Measurements from ENCODE around the gene MYH10. TPM values are rescaled to one million over a fixed set of nuclear protein-coding genes. Genes with fewer than 3 reads are reported as not detected.

The MYH10 gene
- total RNA-seq, 3 donors from 2014 or later, result 4.3 to 23.8 (median 10.1) TPM

DNA sequence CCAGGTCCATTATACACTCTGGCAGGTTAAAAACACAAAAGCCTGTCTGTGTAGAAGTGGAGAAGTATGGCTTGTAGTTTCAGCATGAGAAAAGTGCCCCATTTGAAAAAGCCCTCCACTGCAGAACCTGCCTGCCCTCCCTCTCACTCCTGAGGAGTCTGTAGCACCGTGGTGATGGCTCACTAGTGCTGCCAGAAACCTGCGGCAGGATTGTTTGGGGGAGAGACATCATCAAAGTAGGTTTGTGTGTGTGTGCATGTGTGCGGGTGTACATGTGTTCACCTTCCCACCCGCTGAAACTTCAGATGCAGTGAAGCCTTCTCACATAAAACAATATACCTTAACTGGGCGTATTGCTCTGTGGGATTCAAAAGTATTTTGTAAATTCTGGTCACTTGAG is 168.0 kb downstream of the MYH10 start:
- Histone ChIP-seq H3K4me3 (no peak overlapping the region), H3K36me3 (ENCODE audit: low read depth) (peaks cover 5% of the 10 kb centered on the region), H3K9me3 (no peaks in the 10 kb centered on the region), H3K4me1 (ENCODE audit: low read depth) (no peaks in the 10 kb centered on the region)
- ATAC-seq, result no peak
- TF ChIP-seq, protein P1, sequence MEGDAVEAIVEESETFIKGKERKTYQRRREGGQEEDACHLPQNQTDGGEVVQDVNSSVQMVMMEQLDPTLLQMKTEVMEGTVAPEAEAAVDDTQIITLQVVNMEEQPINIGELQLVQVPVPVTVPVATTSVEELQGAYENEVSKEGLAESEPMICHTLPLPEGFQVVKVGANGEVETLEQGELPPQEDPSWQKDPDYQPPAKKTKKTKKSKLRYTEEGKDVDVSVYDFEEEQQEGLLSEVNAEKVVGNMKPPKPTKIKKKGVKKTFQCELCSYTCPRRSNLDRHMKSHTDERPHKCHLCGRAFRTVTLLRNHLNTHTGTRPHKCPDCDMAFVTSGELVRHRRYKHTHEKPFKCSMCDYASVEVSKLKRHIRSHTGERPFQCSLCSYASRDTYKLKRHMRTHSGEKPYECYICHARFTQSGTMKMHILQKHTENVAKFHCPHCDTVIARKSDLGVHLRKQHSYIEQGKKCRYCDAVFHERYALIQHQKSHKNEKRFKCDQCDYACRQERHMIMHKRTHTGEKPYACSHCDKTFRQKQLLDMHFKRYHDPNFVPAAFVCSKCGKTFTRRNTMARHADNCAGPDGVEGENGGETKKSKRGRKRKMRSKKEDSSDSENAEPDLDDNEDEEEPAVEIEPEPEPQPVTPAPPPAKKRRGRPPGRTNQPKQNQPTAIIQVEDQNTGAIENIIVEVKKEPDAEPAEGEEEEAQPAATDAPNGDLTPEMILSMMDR (IDR thresholded peaks at IDR 0.05), result no peak
- no peak for DNase-seq
- intact Hi-C loops (cut with DNase I, micrococcal nuclease), result no loop called here

DNA sequence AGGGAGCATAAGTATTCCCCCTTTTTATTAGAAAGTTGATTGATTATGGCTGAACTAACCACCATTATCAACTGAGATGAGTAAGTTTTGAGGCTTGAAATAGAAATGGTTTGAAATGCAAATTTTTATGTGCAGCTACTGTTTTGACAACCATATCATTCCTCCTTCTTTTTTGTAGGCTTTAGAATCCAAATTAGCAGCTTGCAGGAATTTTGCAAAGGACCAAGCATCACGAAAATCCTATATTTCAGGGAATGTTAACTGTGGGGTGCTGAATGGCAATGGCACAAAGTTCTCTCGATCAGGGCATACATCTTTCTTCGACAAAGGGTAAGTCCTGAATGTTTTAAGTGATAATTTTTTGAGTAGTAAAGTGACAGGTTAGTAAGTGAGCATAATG is 170.7 kb downstream of the MYH10 start:
- no peak for ATAC-seq
- TF ChIP-seq, protein P1 (IDR thresholded peaks at IDR 0.05), result no peak
- H3K4me1 ChIP-seq (ENCODE audit: low read depth), result no peaks in the 10 kb centered on the region

DNA sequence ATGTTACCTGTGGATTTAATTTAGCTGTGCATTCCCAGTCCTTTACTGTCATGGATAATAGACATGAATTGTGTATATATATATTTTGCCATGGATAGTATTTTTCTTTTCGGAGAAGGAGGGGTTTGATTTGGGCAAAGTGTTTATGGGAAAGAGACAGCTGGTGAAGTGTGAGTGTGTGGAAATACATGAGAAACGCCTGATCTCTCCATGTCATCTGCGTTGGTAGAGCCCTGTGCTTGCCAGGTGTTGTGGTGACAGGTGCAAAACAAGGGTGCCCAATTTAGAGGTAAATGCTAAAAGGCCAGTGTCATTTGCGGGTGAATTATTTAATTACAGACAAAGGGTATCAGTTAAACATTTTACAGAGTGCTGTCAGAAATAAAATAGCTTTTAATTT is 171.4 kb downstream of the MYH10 start:
- TF ChIP-seq, protein P1 (IDR thresholded peaks at IDR 0.05), result no peak
- no peaks in the 10 kb centered on the region for H3K4me1 ChIP-seq (ENCODE audit: low read depth)
- intact Hi-C loops (cut with DNase I, micrococcal nuclease), result no loop called here
- DNase-seq (no peak), ATAC-seq (no peak)
- peaks cover 15% of the 10 kb centered on the region for H3K36me3 ChIP-seq (ENCODE audit: low read depth)
- no peak overlapping the region for H3K4me3 ChIP-seq
- no peaks in the 10 kb centered on the region for H3K9me3 ChIP-seq

More for the DNA sequence above, 170.7 kb downstream of the MYH10 start:
- Histone ChIP-seq H3K4me3 (no peak overlapping the region), H3K9me3 (no peaks in the 10 kb centered on the region), H3K36me3 (ENCODE audit: low read depth) (peaks cover 8% of the 10 kb centered on the region)
- intact Hi-C loops (cut with DNase I, micrococcal nuclease), result no loop called here
- no peak for DNase-seq

DNA sequence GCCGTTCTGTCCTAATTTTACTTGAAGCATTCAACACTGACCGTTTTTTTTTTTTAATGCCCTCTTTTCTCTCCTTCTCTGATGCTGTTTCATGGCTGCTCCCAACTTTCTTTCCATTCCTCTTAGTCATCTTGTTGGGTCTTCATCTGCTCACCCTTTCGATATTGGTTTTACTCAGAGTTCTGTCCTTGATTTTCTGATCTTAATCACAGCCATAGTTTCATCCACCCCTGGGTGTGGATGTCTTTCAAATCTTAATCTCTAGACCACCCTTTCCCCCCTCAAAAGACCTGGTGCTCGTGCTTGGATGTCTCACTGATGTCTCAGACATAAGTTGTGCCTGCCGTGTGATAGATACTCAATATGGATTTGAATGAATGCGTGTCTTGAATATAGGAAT is 172.4 kb downstream of the MYH10 start:
- no peak for DNase-seq
- TF ChIP-seq, protein P1 (IDR thresholded peaks at IDR 0.05), result no peak
- no peak overlapping the region for H3K4me3 ChIP-seq
- ATAC-seq, result no peak
- intact Hi-C loops (cut with DNase I, micrococcal nuclease), result no loop called here
- H3K36me3 ChIP-seq (ENCODE audit: low read depth), result peaks cover 15% of the 10 kb centered on the region
- no peaks in the 10 kb centered on the region for H3K4me1 ChIP-seq (ENCODE audit: low read depth)
- H3K9me3 ChIP-seq, result no peaks in the 10 kb centered on the region

DNA sequence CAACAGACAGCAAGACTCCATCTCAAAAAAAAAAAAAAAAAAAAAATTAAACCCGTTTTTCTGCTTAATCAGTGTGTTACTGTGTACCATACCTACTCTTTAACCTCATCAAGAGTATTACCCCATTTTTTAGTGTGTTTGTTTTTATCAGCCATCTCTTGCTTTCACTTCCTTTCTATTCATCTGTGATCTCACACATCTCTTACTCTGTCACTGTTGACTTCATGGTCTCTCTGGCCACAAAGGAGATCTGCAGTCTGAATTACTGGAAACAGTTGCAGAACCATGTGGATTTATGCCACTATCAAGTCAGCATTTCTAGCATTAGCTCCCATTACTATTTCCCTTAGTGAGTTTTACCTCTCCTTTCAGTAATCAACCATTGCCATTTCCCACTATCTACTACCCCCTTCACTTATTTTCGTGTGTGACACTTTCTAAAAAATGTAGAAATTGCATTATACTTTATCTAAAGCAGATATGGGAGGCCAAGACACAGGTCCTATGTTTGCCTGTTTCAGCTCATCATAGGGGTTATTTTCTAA is 174.8 kb downstream of the MYH10 start:
- H3K4me3 ChIP-seq, result no peak overlapping the region
- DNase-seq (no peak), ATAC-seq (no peak)
- no peaks in the 10 kb centered on the region for H3K4me1 ChIP-seq (ENCODE audit: low read depth)
- TF ChIP-seq, protein P1 (IDR thresholded peaks at IDR 0.05), result no peak
- no peaks in the 10 kb centered on the region for H3K9me3 ChIP-seq
- H3K36me3 ChIP-seq (ENCODE audit: low read depth), result peaks cover 15% of the 10 kb centered on the region
- intact Hi-C loops (cut with DNase I, micrococcal nuclease), result no loop called here

DNA sequence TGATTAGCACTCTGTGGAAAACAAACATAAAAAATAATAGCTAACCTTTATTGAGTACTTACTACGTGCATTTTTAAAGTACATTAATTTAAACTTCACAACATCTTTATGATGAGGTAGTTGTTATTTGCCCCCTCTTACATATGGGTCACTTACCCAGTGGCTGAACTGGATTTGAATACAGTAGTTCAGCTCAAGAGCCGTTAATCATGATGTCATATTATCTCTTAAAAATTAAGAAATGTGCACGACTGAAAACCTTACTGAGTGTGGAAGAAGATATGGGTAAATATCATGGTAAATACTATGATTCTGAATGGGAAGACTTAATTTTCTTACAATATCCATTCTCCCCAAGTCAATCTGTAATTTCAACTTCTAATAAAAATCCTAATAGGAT is 177.2 kb downstream of the MYH10 start:
- ATAC-seq (no peak), DNase-seq (no peak)
- TF ChIP-seq, protein P1 (IDR thresholded peaks at IDR 0.05), result no peak
- intact Hi-C loops (cut with DNase I, micrococcal nuclease), result no loop called here
- H3K9me3 ChIP-seq, result no peaks in the 10 kb centered on the region
- no peak overlapping the region for H3K4me3 ChIP-seq
- peaks cover 15% of the 10 kb centered on the region for H3K36me3 ChIP-seq (ENCODE audit: low read depth)
- no peaks in the 10 kb centered on the region for H3K4me1 ChIP-seq (ENCODE audit: low read depth)

Measured in mucosa of descending colon (tissue), 3 donors.